Transverse colon (tissue), 4 donors: ENCODE data around the gene EEFSEC.

Experiments
- CTCF ChIP-seq, 5 experiments: fragments of 200-600 bp in 3 of 5; fragments of 450-650 bp in 2 of 5; sonication (generic) in 3 of 5; IDR thresholded peaks; 1 replicate in 2 of 5; 2 replicates in 3 of 5; pipeline ENCODE4 v1.5.1; 2016 to 2017; ENCODE audit warnings: antibody characterized with exemption in 5 of 5, inconsistent platforms in 3 of 5, mild to moderate bottlenecking in 2 of 5, moderate library complexity in 1 of 5
- POLR2A ChIP-seq: fragments of 450-650 bp; IDR thresholded peaks from one replicate; pipeline ENCODE4 v1.6.1; 2016; ENCODE audit warnings: antibody characterized with exemption, mild to moderate bottlenecking, moderate library complexity
- POLR2AphosphoS5 ChIP-seq, 3 donors: sonication (generic); formaldehyde crosslinking; IDR thresholded peaks; one replicate each; pipeline ENCODE4 v1.6.1; 2016; ENCODE audit warnings: antibody characterized with exemption in 3 of 3

- TF ChIP-seq CTCF (IDR thresholded peaks at IDR 0.05) (no peak), POLR2A (no peak), POLR2AphosphoS5 (IDR thresholded peaks at IDR 0.05) (no peak)
Observed at GRCh38 chr3:128306481-128306880, 153.2 kb downstream of the EEFSEC start.
